Nephron progenitor cell (in vitro differentiated cells): Measurements from ENCODE around the gene MAL.

Experiments used
- DNase-seq: peaks from one replicate; pipeline ENCODE4 v3.0.0; 2021
- H3K27ac Mint-ChIP-seq: 2 replicates; pipeline ENCODE4 v1.8.0; 2021; ENCODE audit warnings: mild to moderate bottlenecking, moderate library complexity, mixed read lengths
- H3K27me3 Mint-ChIP-seq: 2 replicates; pipeline ENCODE4 v1.8.0; 2021; ENCODE audit warnings: mild to moderate bottlenecking, low read depth, mixed read lengths; ENCODE audit not compliant: poor library complexity
- H3K36me3 Mint-ChIP-seq: 2 replicates; pipeline ENCODE4 v1.8.0; 2021; ENCODE audit warnings: low read depth, mixed read lengths
- H3K4me1 Mint-ChIP-seq: 2 replicates; pipeline ENCODE4 v1.8.0; 2021; ENCODE audit warnings: mixed read lengths
- H3K4me3 Mint-ChIP-seq: 2 replicates; pipeline ENCODE4 v1.8.0; 2021; ENCODE audit warnings: mild to moderate bottlenecking, moderate library complexity, mixed read lengths
- H3K9me3 Mint-ChIP-seq: 2 replicates; pipeline ENCODE4 v1.8.0; 2021; ENCODE audit warnings: mild to moderate bottlenecking, moderate library complexity, mixed read lengths
- CTCF ChIP-seq: fragments of 200-600 bp; sonication (generic); IDR thresholded peaks from 2 replicates; pipeline ENCODE4 v1.5.0; 2021; ENCODE audit warnings: antibody characterized with exemption

Gene MAL

GRCh38 chr2:95074663-95075439 lies 49.3 kb downstream of the MAL start:
- H3K27me3 Mint-ChIP-seq: peaks cover 26% of the 10 kb centered on the region
- no peak for DNase-seq

GRCh38 chr2:95075440-95076132 lies 50.1 kb downstream of the MAL start:
- no peak overlapping the region for H3K27ac Mint-ChIP-seq
- DNase-seq: no peak
- peaks cover 15% of the 10 kb centered on the region for H3K4me1 Mint-ChIP-seq
- H3K4me3 Mint-ChIP-seq: peak overlapping the region; percentile 82
- no peak for TF ChIP-seq CTCF
- peaks cover 26% of the 10 kb centered on the region for H3K27me3 Mint-ChIP-seq
- no peaks in the 10 kb centered on the region for H3K9me3 Mint-ChIP-seq
- H3K36me3 Mint-ChIP-seq: no peaks in the 10 kb centered on the region

More at GRCh38 chr2:95074663-95075439, 49.3 kb downstream of the MAL start:
- no peak overlapping the region for H3K27ac Mint-ChIP-seq
- no peaks in the 10 kb centered on the region for H3K36me3 Mint-ChIP-seq
- no peak overlapping the region for H3K4me3 Mint-ChIP-seq
- H3K4me1 Mint-ChIP-seq: peaks cover 15% of the 10 kb centered on the region
- TF ChIP-seq CTCF: no peak
- no peaks in the 10 kb centered on the region for H3K9me3 Mint-ChIP-seq

- DNase-seq: peak; percentile 87
- Mint-ChIP-seq H3K27ac (no peak overlapping the region), H3K27me3 (peaks cover 26% of the 10 kb centered on the region), H3K4me1 (peaks cover 15% of the 10 kb centered on the region), H3K9me3 (no peaks in the 10 kb centered on the region), H3K4me3 (peak overlapping the region; percentile 82), H3K36me3 (no peaks in the 10 kb centered on the region)
- TF ChIP-seq CTCF: peak; percentile 75
Measured at GRCh38 chr2:95076705-95077529, 51.4 kb downstream of the MAL start.

- no peaks in the 10 kb centered on the region for H3K36me3 Mint-ChIP-seq
Measured at GRCh38 chr2:95077530-95077825, 52.0 kb downstream of the MAL start.

More at GRCh38 chr2:95077530-95077825, 52.0 kb downstream of the MAL start:
- H3K4me1 Mint-ChIP-seq: peaks cover 15% of the 10 kb centered on the region
- DNase-seq: no peak
- H3K9me3 Mint-ChIP-seq: no peaks in the 10 kb centered on the region
- H3K4me3 Mint-ChIP-seq: peak overlapping the region; percentile 82
- peaks cover 23% of the 10 kb centered on the region for H3K27me3 Mint-ChIP-seq
- H3K27ac Mint-ChIP-seq: no peak overlapping the region
- no peak for TF ChIP-seq CTCF
